Measurements from ENCODE around the gene TRIM26.

DNA sequence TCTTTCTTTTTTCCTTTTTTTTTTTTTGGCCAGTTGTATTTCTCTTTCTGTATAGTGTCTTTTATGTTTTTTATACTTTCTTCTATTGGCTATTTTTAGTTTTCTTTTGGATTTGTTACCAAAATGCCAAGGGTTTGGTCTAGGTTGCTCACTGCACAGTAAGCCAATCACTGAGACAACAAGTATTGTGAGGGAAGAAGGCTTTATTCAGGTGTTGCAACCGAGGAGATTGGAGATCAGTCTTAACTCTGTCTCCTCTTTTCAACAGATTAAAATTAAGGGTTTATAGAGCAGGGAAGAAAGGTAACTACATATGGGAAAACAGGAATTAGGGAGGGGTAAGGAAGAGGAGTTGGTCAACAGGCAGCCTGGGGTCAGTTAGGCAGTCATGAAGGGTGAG lies 10.1 kb upstream of the TRIM26 start:
- TF ChIP-seq POLR2A (IDR thresholded peaks at IDR 0.05; ENCODE audit: low read depth) = no peak
- TF ChIP-seq, protein P1, sequence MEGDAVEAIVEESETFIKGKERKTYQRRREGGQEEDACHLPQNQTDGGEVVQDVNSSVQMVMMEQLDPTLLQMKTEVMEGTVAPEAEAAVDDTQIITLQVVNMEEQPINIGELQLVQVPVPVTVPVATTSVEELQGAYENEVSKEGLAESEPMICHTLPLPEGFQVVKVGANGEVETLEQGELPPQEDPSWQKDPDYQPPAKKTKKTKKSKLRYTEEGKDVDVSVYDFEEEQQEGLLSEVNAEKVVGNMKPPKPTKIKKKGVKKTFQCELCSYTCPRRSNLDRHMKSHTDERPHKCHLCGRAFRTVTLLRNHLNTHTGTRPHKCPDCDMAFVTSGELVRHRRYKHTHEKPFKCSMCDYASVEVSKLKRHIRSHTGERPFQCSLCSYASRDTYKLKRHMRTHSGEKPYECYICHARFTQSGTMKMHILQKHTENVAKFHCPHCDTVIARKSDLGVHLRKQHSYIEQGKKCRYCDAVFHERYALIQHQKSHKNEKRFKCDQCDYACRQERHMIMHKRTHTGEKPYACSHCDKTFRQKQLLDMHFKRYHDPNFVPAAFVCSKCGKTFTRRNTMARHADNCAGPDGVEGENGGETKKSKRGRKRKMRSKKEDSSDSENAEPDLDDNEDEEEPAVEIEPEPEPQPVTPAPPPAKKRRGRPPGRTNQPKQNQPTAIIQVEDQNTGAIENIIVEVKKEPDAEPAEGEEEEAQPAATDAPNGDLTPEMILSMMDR (IDR thresholded peaks at IDR 0.05) = no peak
- TF ChIP-seq EP300 (IDR thresholded peaks at IDR 0.05) = no peak

Data from esophagus muscularis mucosa (tissue), 4 donors.